ENCODE results near the gene EXT2.

- TF ChIP-seq CTCF (IDR thresholded peaks at IDR 0.05), result no peak
- no peak for TF ChIP-seq POLR2A (IDR thresholded peaks at IDR 0.05)
Observed at GRCh38 chr11:44267750-44268613, 172.5 kb downstream of the EXT2 start.
